Liver (tissue), 9 donors: ENCODE measurements around the gene TPSB2. TPM values are rescaled to one million over a fixed set of nuclear protein-coding genes. Genes with fewer than 3 reads are reported as not detected.

Experiments
- DNase-seq: peaks from one replicate; pipeline ENCODE4 v3.0.0-alpha.2; 2017; ENCODE audit warnings: low spot score
- H3K27ac ChIP-seq, 2 donors: one replicate each; pipeline ENCODE4 v1.7.0; 2013; ENCODE audit warnings: inconsistent platforms in 2 of 2, low read length in 2 of 2, control low read depth in 1 of 2, low read depth in 1 of 2, mild to moderate bottlenecking in 1 of 2
- H3K27me3 ChIP-seq, 4 donors: one replicate each; pipeline versions ENCODE4 v1.6.1 to v1.7.0; 2013; ENCODE audit warnings: low read length in 3 of 4, inconsistent platforms in 1 of 4, mild to moderate bottlenecking in 1 of 4, moderate library complexity in 1 of 4; ENCODE audit not compliant: control insufficient read depth in 4 of 4, insufficient read depth in 4 of 4
- H3K36me3 ChIP-seq, 4 donors: one replicate each; pipeline versions ENCODE4 v1.6.1 to v1.7.0; 2013; ENCODE audit warnings: low read length in 3 of 4, mild to moderate bottlenecking in 3 of 4, low read depth in 1 of 4, moderate library complexity in 1 of 4; ENCODE audit not compliant: control insufficient read depth in 4 of 4, insufficient read depth in 3 of 4
- H3K4me1 ChIP-seq, 4 donors: one replicate each; pipeline versions ENCODE4 v1.6.1 to v1.7.0; 2013; ENCODE audit warnings: low read length in 3 of 4, mild to moderate bottlenecking in 3 of 4, moderate library complexity in 1 of 4; ENCODE audit not compliant: control insufficient read depth in 4 of 4, insufficient read depth in 4 of 4
- H3K4me3 ChIP-seq, 3 donors: one replicate each; pipeline versions ENCODE4 v1.6.1 to v1.7.0; 2013; ENCODE audit warnings: low read length in 3 of 3, control low read depth in 1 of 3, low read depth in 1 of 3, mild to moderate bottlenecking in 1 of 3
- H3K9ac ChIP-seq, 2 donors: one replicate each; pipeline ENCODE4 v1.7.0; 2013; ENCODE audit warnings: low read length in 2 of 2, mild to moderate bottlenecking in 2 of 2, moderate library complexity in 2 of 2, control low read depth in 1 of 2, low read depth in 1 of 2
- H3K9me3 ChIP-seq, 4 donors: one replicate each; pipeline versions ENCODE4 v1.6.1 to v1.7.0; 2013; ENCODE audit warnings: low read length in 3 of 4; ENCODE audit not compliant: control insufficient read depth in 4 of 4
- EGR1 ChIP-seq, 2 donors: IDR thresholded peaks; 2 replicates each; pipeline ENCODE4 v1.6.1; 2016 to 2018; ENCODE audit warnings: antibody characterized with exemption in 2 of 2, low read depth in 2 of 2
- FOXA1 ChIP-seq: IDR thresholded peaks from 2 replicates; pipeline ENCODE4 v1.6.1; 2016; ENCODE audit warnings: antibody characterized with exemption
- FOXA2 ChIP-seq: IDR thresholded peaks from 2 replicates; pipeline ENCODE4 v1.6.1; 2016; ENCODE audit warnings: antibody characterized with exemption
- GABPA ChIP-seq, 2 donors: IDR thresholded peaks in 1 of 2; conservative IDR thresholded peaks in 1 of 2; 2 replicates each; pipeline ENCODE4 v1.6.1; 2016; ENCODE audit warnings: antibody characterized with exemption in 2 of 2, mild to moderate bottlenecking in 1 of 2, moderate library complexity in 1 of 2
- HNF4A ChIP-seq, 2 donors: conservative IDR thresholded peaks; 2 replicates each; pipeline ENCODE4 v1.6.1; 2016; ENCODE audit warnings: antibody characterized with exemption in 2 of 2, mild to moderate bottlenecking in 2 of 2
- NR2F2 ChIP-seq: IDR thresholded peaks from 2 replicates; pipeline ENCODE4 v1.6.1; 2016; ENCODE audit warnings: antibody characterized with exemption
- RAD21 ChIP-seq, 2 donors: IDR thresholded peaks; 2 replicates each; pipeline ENCODE4 v1.6.1; 2016; ENCODE audit warnings: antibody characterized with exemption in 2 of 2, mild to moderate bottlenecking in 2 of 2
- RXRA ChIP-seq, 2 donors: IDR thresholded peaks; 2 replicates each; pipeline ENCODE4 v1.6.1; 2017 to 2018; ENCODE audit warnings: antibody characterized with exemption in 2 of 2, mild to moderate bottlenecking in 1 of 2
- SP1 ChIP-seq: IDR thresholded peaks from 2 replicates; pipeline ENCODE4 v1.6.1; 2018; ENCODE audit warnings: antibody characterized with exemption, mild to moderate bottlenecking
- TAF1 ChIP-seq: conservative IDR thresholded peaks from 2 replicates; pipeline ENCODE4 v1.6.1; 2016; ENCODE audit warnings: antibody characterized with exemption, mild to moderate bottlenecking
- YY1 ChIP-seq: IDR thresholded peaks from 2 replicates; pipeline ENCODE4 v1.6.1; 2016; ENCODE audit warnings: antibody characterized with exemption, mild to moderate bottlenecking
- WGBS: extraction: QIAGEN DNeasy Blood & Tissue Kit; methylation state at CpG from one replicate; pipeline ENCODE4 v1.1.7; 2013; 5-methylcytosine and 5-hydroxymethylcytosine counted together
- polyA plus RNA-seq, 2 donors: library from polyadenylated mRNA; stranded (reverse) in 1 of 2; unstranded in 1 of 2; fragments of 200-250 nt in 1 of 2; fragments of >200 nt in 1 of 2; fragmentation: Nextera tagmentation in 1 of 2; extraction: Ambion mirVana in 1 of 2; gene quantifications; one replicate each; pipeline versions ENCODE4 v1.2.1 to v1.2.3, GENCODE V29; 2013 to 2015
- total RNA-seq, 2 donors: library from RNA; depleted of rRNA; stranded (reverse); fragments of >200 nt; gene quantifications; one replicate each; pipeline ENCODE4 v1.2.3, GENCODE V29; 2014
- TF ChIP-seq, protein P1 (sequence below): IDR thresholded peaks from 2 replicates; pipeline ENCODE4 v1.6.1; 2016; ENCODE audit warnings: antibody characterized with exemption
- TF ChIP-seq, protein P2 (sequence below): fragments of 150-350 bp; IDR thresholded peaks from 2 replicates; pipeline ENCODE4 v1.5.1; 2017; ENCODE audit warnings: improper control_type of control experiment, low read depth, low read length; ENCODE audit not compliant: missing input control
- TF ChIP-seq, protein P3 (sequence below): IDR thresholded peaks from 2 replicates; pipeline ENCODE4 v1.6.1; 2016; ENCODE audit warnings: antibody characterized with exemption
- TF ChIP-seq, protein P4 (sequence below): IDR thresholded peaks from 2 replicates; pipeline ENCODE4 v1.6.1; 2016; ENCODE audit warnings: antibody characterized with exemption, mild to moderate bottlenecking
- TF ChIP-seq, protein P5 (sequence below): IDR thresholded peaks from 2 replicates; pipeline ENCODE4 v1.6.1; 2016; ENCODE audit warnings: antibody characterized with exemption
- donor health status: healthy.
- donor health status: healthy.
- donor health status: healthy.
- donor health status: healthy.
- donor health status: healthy.

TPSB2 gene
- total and polyA plus RNA-seq, 4 donors = 0.09 to 12.7 (median 0.45) TPM

DNA sequence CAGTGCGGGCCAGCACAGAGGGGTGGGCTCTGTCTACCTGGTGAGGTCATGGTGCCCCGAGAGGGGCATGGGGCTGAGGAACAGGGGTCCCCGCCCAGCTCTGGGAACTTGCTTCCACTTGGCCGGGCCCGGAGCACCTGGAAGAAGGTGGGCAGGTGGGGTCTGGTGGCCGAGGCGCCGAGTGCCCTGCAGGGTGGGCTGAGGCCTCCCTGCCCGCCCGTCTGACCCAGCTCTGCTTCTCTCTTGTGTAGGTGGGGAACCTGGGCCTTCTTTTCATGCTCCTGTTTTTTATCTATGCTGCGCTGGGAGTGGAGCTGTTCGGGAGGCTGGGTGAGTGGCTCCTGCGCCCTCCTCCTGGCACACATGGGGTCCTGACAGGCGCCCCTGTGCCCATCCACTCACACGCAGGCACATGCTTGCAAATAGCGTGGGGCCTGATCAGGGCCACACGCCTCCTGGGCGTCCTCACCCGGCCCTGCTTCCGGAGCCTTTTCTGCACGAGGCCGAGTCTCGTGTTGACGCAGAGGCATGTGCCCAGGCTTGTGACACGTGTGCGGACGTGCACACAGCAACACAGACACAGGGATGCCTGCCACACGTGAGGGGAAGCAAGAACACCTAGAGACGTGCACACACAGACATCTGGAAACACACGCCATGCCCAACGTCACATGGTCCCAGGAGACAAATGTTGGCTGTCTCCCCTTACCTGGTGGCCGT lies 13.1 kb downstream of the TPSB2 start:
- Histone ChIP-seq H3K36me3 (peaks cover 0 to 67% (median 16%) of the 10 kb centered on the region in 4 donors), H3K4me3 (no peak overlapping the region), H3K9me3 (no peaks in the 10 kb centered on the region), H3K27me3 (no peaks in the 10 kb centered on the region), H3K27ac (no peak overlapping the region), H3K9ac (no peak overlapping the region), H3K4me1 (no peaks in the 10 kb centered on the region)
- TF ChIP-seq, protein P1, sequence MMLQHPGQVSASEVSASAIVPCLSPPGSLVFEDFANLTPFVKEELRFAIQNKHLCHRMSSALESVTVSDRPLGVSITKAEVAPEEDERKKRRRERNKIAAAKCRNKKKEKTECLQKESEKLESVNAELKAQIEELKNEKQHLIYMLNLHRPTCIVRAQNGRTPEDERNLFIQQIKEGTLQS = no peak
- TF ChIP-seq FOXA1 = no peak
- no peak for TF ChIP-seq GABPA (IDR thresholded peaks at IDR 0.05 in 1 of 2, conservative IDR thresholded peaks at IDR 0.05 in 1 of 2)
- no peak for TF ChIP-seq RXRA (IDR thresholded peaks at IDR 0.05)
- TF ChIP-seq SP1 = no peak
- no peak for TF ChIP-seq YY1
- TF ChIP-seq, protein P2, sequence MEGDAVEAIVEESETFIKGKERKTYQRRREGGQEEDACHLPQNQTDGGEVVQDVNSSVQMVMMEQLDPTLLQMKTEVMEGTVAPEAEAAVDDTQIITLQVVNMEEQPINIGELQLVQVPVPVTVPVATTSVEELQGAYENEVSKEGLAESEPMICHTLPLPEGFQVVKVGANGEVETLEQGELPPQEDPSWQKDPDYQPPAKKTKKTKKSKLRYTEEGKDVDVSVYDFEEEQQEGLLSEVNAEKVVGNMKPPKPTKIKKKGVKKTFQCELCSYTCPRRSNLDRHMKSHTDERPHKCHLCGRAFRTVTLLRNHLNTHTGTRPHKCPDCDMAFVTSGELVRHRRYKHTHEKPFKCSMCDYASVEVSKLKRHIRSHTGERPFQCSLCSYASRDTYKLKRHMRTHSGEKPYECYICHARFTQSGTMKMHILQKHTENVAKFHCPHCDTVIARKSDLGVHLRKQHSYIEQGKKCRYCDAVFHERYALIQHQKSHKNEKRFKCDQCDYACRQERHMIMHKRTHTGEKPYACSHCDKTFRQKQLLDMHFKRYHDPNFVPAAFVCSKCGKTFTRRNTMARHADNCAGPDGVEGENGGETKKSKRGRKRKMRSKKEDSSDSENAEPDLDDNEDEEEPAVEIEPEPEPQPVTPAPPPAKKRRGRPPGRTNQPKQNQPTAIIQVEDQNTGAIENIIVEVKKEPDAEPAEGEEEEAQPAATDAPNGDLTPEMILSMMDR = no peak
- no peak for TF ChIP-seq HNF4A (conservative IDR thresholded peaks at IDR 0.05)
- TF ChIP-seq, protein P3, sequence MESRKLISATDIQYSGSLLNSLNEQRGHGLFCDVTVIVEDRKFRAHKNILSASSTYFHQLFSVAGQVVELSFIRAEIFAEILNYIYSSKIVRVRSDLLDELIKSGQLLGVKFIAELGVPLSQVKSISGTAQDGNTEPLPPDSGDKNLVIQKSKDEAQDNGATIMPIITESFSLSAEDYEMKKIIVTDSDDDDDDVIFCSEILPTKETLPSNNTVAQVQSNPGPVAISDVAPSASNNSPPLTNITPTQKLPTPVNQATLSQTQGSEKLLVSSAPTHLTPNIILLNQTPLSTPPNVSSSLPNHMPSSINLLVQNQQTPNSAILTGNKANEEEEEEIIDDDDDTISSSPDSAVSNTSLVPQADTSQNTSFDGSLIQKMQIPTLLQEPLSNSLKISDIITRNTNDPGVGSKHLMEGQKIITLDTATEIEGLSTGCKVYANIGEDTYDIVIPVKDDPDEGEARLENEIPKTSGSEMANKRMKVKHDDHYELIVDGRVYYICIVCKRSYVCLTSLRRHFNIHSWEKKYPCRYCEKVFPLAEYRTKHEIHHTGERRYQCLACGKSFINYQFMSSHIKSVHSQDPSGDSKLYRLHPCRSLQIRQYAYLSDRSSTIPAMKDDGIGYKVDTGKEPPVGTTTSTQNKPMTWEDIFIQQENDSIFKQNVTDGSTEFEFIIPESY = no peak
- no peak for TF ChIP-seq RAD21 (IDR thresholded peaks at IDR 0.05)
- TF ChIP-seq EGR1 (IDR thresholded peaks at IDR 0.05; ENCODE audit: low read depth in 2 of 2) = no peak
- TF ChIP-seq, protein P4, sequence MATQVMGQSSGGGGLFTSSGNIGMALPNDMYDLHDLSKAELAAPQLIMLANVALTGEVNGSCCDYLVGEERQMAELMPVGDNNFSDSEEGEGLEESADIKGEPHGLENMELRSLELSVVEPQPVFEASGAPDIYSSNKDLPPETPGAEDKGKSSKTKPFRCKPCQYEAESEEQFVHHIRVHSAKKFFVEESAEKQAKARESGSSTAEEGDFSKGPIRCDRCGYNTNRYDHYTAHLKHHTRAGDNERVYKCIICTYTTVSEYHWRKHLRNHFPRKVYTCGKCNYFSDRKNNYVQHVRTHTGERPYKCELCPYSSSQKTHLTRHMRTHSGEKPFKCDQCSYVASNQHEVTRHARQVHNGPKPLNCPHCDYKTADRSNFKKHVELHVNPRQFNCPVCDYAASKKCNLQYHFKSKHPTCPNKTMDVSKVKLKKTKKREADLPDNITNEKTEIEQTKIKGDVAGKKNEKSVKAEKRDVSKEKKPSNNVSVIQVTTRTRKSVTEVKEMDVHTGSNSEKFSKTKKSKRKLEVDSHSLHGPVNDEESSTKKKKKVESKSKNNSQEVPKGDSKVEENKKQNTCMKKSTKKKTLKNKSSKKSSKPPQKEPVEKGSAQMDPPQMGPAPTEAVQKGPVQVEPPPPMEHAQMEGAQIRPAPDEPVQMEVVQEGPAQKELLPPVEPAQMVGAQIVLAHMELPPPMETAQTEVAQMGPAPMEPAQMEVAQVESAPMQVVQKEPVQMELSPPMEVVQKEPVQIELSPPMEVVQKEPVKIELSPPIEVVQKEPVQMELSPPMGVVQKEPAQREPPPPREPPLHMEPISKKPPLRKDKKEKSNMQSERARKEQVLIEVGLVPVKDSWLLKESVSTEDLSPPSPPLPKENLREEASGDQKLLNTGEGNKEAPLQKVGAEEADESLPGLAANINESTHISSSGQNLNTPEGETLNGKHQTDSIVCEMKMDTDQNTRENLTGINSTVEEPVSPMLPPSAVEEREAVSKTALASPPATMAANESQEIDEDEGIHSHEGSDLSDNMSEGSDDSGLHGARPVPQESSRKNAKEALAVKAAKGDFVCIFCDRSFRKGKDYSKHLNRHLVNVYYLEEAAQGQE = no peak
- no peak for TF ChIP-seq FOXA2
- no peak for TF ChIP-seq NR2F2
- no peak for TF ChIP-seq TAF1
- DNase-seq = no peak
- 90% methylated on average over 32 of the region's 32 CpGs for WGBS

DNA sequence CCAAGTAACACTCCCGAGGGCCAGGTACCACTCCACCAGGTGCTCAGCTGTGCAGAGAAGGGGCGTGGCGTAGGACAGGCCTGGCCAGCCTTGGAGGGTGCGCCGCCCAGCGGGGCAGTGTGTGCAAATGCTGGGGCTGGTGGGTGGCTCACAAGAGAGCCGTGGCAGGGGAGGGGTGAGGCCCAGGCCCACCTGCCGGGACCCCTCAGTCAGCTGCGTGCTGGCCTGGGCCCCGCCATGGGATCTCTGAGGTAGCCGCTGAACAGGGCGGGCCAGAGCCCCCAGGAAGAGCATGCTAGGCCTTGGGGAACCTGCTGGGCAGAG lies 13.7 kb downstream of the TPSB2 start:
- Histone ChIP-seq H3K9me3 (no peaks in the 10 kb centered on the region), H3K27me3 (no peaks in the 10 kb centered on the region), H3K4me3 (no peak overlapping the region), H3K27ac (no peak overlapping the region), H3K4me1 (no peaks in the 10 kb centered on the region), H3K36me3 (peaks cover 0 to 72% (median 18%) of the 10 kb centered on the region in 4 donors), H3K9ac (no peak overlapping the region)
- DNase-seq = no peak
- WGBS = 90% methylated on average over 12 of the region's 12 CpGs
- TF ChIP-seq, protein P4 = no peak
- no peak for TF ChIP-seq YY1
- no peak for TF ChIP-seq EGR1 (IDR thresholded peaks at IDR 0.05; ENCODE audit: low read depth in 2 of 2)
- TF ChIP-seq GABPA (IDR thresholded peaks at IDR 0.05 in 1 of 2, conservative IDR thresholded peaks at IDR 0.05 in 1 of 2) = no peak
- TF ChIP-seq, protein P2 = no peak
- TF ChIP-seq HNF4A (conservative IDR thresholded peaks at IDR 0.05) = no peak
- no peak for TF ChIP-seq RAD21 (IDR thresholded peaks at IDR 0.05)
- no peak for TF ChIP-seq SP1
- TF ChIP-seq, protein P1 = no peak
- TF ChIP-seq NR2F2 = no peak
- TF ChIP-seq, protein P5, sequence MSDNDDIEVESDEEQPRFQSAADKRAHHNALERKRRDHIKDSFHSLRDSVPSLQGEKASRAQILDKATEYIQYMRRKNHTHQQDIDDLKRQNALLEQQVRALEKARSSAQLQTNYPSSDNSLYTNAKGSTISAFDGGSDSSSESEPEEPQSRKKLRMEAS = no peak
